ENCODE results near the gene ZNF646.

- no peak for TF ChIP-seq CTCF (IDR thresholded peaks at IDR 0.05; ENCODE audit: borderline replicate concordance, extremely low read depth, low read length, poor library complexity, severe bottlenecking)
- TF ChIP-seq EZH2 (IDR thresholded peaks at IDR 0.05; ENCODE audit: borderline replicate concordance, low read depth, low read length, severe bottlenecking) = no peak
These were observed 45.9 kb downstream of the ZNF646 start for GRCh38 chr16:31120129-31120528.
